ENCODE results near the gene LPXN.

GRCh38 chr11:58594826-58595225, 19.2 kb upstream of the LPXN start:
- TF ChIP-seq CTCF (IDR thresholded peaks at IDR 0.05) = no peak
- TF ChIP-seq POLR2A (IDR thresholded peaks at IDR 0.05) = no peak
- peak in 2 of 3 donors; percentile 7 to 10 for TF ChIP-seq POLR2AphosphoS5 (IDR thresholded peaks at IDR 0.05)
- no peak for TF ChIP-seq EP300 (IDR thresholded peaks at IDR 0.05; ENCODE audit: low read depth)

Measured in transverse colon (tissue), 4 donors.